Adrenal gland (tissue), 12 donors: ENCODE data around the gene C2CD3. TPM values are rescaled to one million over a fixed set of nuclear protein-coding genes. Genes with fewer than 3 reads are reported as not detected.

Source experiments
- DNase-seq, 7 donors: peaks; one replicate each; pipeline ENCODE4 v3.0.0-alpha.2; 2019 to 2020
- H3K27ac ChIP-seq, 5 donors: fragments of 200-600 bp; sonication (generic) in 4 of 5; 1 replicate in 3 of 5; 2 replicates in 2 of 5; pipeline versions ENCODE4 v1.5.1 to v1.8.0; 2016 to 2020; ENCODE audit warnings: mild to moderate bottlenecking in 1 of 5
- H3K27me3 ChIP-seq: fragments of 200-600 bp; 2 replicates; pipeline ENCODE4 v1.8.0; 2021
- H3K36me3 ChIP-seq, 2 donors: fragments of 200-600 bp; replicated peaks in 1 of 2; 1 replicate in 1 of 2; 2 replicates in 1 of 2; pipeline versions ENCODE4 v1.5.1 to v1.8.0; 2018 to 2022
- H3K4me1 ChIP-seq, 2 donors: fragments of 200-600 bp; replicated peaks in 1 of 2; 1 replicate in 1 of 2; 2 replicates in 1 of 2; pipeline versions ENCODE4 v1.5.1 to v1.8.0; 2018 to 2021
- H3K4me3 ChIP-seq, 4 donors: fragments of 200-600 bp; sonication (generic) in 3 of 4; one replicate each; pipeline ENCODE4 v1.5.1; 2016 to 2018
- H3K9me3 ChIP-seq, 3 donors: fragments of 200-600 bp; sonication (generic) in 1 of 3; replicated peaks in 1 of 3; 1 replicate in 2 of 3; 2 replicates in 1 of 3; pipeline versions ENCODE4 v1.5.1 to v1.8.0; 2016 to 2021
- CTCF ChIP-seq, 6 experiments: fragments of 450-650 bp in 4 of 6; fragments of 200-600 bp in 2 of 6; sonication (generic) in 1 of 6; IDR thresholded peaks; 1 replicate in 5 of 6; 2 replicates in 1 of 6; pipeline versions ENCODE4 v1.5.1 to v1.8.0; 2016 to 2021; ENCODE audit warnings: antibody characterized with exemption in 6 of 6, mild to moderate bottlenecking in 2 of 6, moderate library complexity in 1 of 6
- POLR2A ChIP-seq, 2 donors: fragments of 450-650 bp; IDR thresholded peaks; one replicate each; pipeline ENCODE4 v1.6.1; 2017; ENCODE audit warnings: antibody characterized with exemption in 2 of 2, mild to moderate bottlenecking in 2 of 2, moderate library complexity in 1 of 2
- WGBS, 4 donors: extraction: QIAGEN DNeasy Blood & Tissue Kit in 2 of 4; methylation state at CpG; one replicate each; pipeline versions ENCODE4 v1.1.5 to v1.1.7; 2013 to 2017; 5-methylcytosine and 5-hydroxymethylcytosine counted together
- intact Hi-C, 2 donors: fragments of 100-400 bp; cut with DNase I; formaldehyde crosslinking; loops; one replicate each; pipeline versions ENCODE4 v1.14.1 to v1.15.0; 2022 to 2023
- polyA plus RNA-seq, 3 donors: library from polyadenylated mRNA; stranded (reverse); fragments of 200-250 nt in 2 of 3; fragments of 350-450 nt in 1 of 3; fragmentation: Illumina TruSeq in 1 of 3; extraction: RNeasy Lipid Tissue Mini Kit (QIAGEN cat#74804) in 1 of 3; gene quantifications; one replicate each; pipeline ENCODE4 v1.2.3, GENCODE V29; 2013 to 2014
- total RNA-seq, 9 donors: library from RNA; depleted of rRNA in 4 of 9; stranded (reverse); fragments of >200 nt in 4 of 9; fragments of 120-200 nt in 1 of 9; fragmentation: NEBNext Ultra II Directional in 1 of 9; extraction: Animal tissue kit (Norgen Biotek cat#: 25700) in 1 of 9; gene quantifications; one replicate each; pipeline versions ENCODE4 v1.1.0 to v1.2.4, GENCODE V29; 2013 to 2023
- donor health status: healthy with polysubstance abuse.
- donor health status: Bipolar disorder and iron deficiency.
- donor health status: DM: yes; HTN: yes; CAD: no.
- donor health status: DM: no; HTN: no; CAD: no.
- donor health status: DM: no; HTN: no; CAD: no.
- donor health status: DM: yes; HTN: yes; CAD: no.

C2CD3 gene
- total and polyA plus RNA-seq, 12 donors = 14.5 to 42.8 (median 25.5) TPM

- no peak for DNase-seq
These were observed 161.0 kb downstream of the C2CD3 start for GRCh38 chr11:74009675-74010305.

DNA sequence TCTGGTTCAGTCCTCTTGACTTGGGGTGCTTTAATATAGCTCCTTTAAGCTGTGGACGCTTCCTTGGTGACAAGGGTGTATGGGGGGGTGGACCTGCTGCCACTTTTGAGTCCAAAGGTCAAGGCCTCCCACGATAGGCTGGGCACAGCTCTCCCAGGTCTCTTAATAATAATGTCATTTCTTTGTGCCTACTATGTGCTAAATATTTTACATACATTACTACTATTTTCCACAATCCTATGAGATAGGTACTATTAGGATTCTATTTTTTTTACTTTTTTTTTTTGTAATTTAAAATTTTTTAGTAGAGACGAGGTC, 161.6 kb downstream of the C2CD3 start:
- no peaks in the 10 kb centered on the region for H3K9me3 ChIP-seq
- no peaks in the 10 kb centered on the region for H3K27me3 ChIP-seq
- intact Hi-C loops = no loop called here
- DNase-seq = no peak
- no peak overlapping the region for H3K27ac ChIP-seq
- H3K36me3 ChIP-seq = no peaks in the 10 kb centered on the region
- H3K4me3 ChIP-seq = no peak overlapping the region
- H3K4me1 ChIP-seq = peaks cover 0 to 4% of the 10 kb centered on the region in 2 donors
- WGBS, 4 donors = 78 to 83% (median 81%) methylated on average over 3 of the region's 3 CpGs
- TF ChIP-seq CTCF (IDR thresholded peaks at IDR 0.05) (no peak), POLR2A (IDR thresholded peaks at IDR 0.05) (no peak)

More at GRCh38 chr11:74009675-74010305, 161.0 kb downstream of the C2CD3 start:
- no peak for TF ChIP-seq POLR2A (IDR thresholded peaks at IDR 0.05)
- no peak for TF ChIP-seq CTCF (IDR thresholded peaks at IDR 0.05)
- Histone ChIP-seq H3K27ac (no peak overlapping the region), H3K9me3 (no peaks in the 10 kb centered on the region), H3K4me1 (peaks cover 0 to 4% of the 10 kb centered on the region in 2 donors), H3K4me3 (no peak overlapping the region), H3K27me3 (no peaks in the 10 kb centered on the region), H3K36me3 (no peaks in the 10 kb centered on the region)
- 89 to 97% (median 92%) methylated on average over 5 of the region's 5 CpGs for WGBS, 4 donors
- intact Hi-C loops = no loop called here

- no peak within 1 kb of the TSS for H3K4me3 ChIP-seq
- 73 to 82% (median 79%) methylated on average over 6 to 9 of the region's 9 CpGs for WGBS, 4 donors
- no peak within 1 kb of the TSS for H3K27ac ChIP-seq
- intact Hi-C loops = no loop called here
- H3K9me3 ChIP-seq = no peaks in the 10 kb centered on the region
- H3K4me1 ChIP-seq = peaks cover 0 to 4% of the 10 kb centered on the region in 2 donors
- no peak for TF ChIP-seq POLR2A (IDR thresholded peaks at IDR 0.05)
- TF ChIP-seq CTCF (IDR thresholded peaks at IDR 0.05) = no peak
- H3K27me3 ChIP-seq = no peaks in the 10 kb centered on the region
- H3K36me3 ChIP-seq = no peaks in the 10 kb centered on the region
- no peak for DNase-seq
These were observed 162.2 kb downstream of the C2CD3 start, which contains the start of gene UCP3 for GRCh38 chr11:74008373-74009229. UCP3 (minus strand) TSS chr11:74009085; CDS start chr11:74007042, 2,043 bp downstream.

- H3K4me3 ChIP-seq = no peak overlapping the region
These were observed 163.0 kb downstream of the C2CD3 start for GRCh38 chr11:74007691-74008372.

More at GRCh38 chr11:74007691-74008372, 163.0 kb downstream of the C2CD3 start:
- Histone ChIP-seq H3K36me3 (peaks cover 0 to 4% of the 10 kb centered on the region in 2 donors), H3K4me1 (peaks cover 0 to 4% of the 10 kb centered on the region in 2 donors), H3K27ac (no peak overlapping the region), H3K9me3 (no peaks in the 10 kb centered on the region), H3K27me3 (no peaks in the 10 kb centered on the region)
- WGBS, 4 donors = 88 to 96% (median 92%) methylated on average over 4 to 6 of the region's 6 CpGs
- intact Hi-C loops = no loop called here
- DNase-seq = no peak
- TF ChIP-seq CTCF (IDR thresholded peaks at IDR 0.05) (no peak), POLR2A (IDR thresholded peaks at IDR 0.05) (no peak)
